Measurements from ENCODE around the gene PLEKHB2. TPM values are rescaled to one million over a fixed set of nuclear protein-coding genes. Genes with fewer than 3 reads are reported as not detected.

PLEKHB2 gene, protein sequence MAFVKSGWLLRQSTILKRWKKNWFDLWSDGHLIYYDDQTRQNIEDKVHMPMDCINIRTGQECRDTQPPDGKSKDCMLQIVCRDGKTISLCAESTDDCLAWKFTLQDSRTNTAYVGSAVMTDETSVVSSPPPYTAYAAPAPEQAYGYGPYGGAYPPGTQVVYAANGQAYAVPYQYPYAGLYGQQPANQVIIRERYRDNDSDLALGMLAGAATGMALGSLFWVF
- total RNA-seq: 100 to 1,000 TPM in 1 of 4 donors, 10 to 100 TPM in 3; 48.6 to 116 (median 59.0) TPM

DNA sequence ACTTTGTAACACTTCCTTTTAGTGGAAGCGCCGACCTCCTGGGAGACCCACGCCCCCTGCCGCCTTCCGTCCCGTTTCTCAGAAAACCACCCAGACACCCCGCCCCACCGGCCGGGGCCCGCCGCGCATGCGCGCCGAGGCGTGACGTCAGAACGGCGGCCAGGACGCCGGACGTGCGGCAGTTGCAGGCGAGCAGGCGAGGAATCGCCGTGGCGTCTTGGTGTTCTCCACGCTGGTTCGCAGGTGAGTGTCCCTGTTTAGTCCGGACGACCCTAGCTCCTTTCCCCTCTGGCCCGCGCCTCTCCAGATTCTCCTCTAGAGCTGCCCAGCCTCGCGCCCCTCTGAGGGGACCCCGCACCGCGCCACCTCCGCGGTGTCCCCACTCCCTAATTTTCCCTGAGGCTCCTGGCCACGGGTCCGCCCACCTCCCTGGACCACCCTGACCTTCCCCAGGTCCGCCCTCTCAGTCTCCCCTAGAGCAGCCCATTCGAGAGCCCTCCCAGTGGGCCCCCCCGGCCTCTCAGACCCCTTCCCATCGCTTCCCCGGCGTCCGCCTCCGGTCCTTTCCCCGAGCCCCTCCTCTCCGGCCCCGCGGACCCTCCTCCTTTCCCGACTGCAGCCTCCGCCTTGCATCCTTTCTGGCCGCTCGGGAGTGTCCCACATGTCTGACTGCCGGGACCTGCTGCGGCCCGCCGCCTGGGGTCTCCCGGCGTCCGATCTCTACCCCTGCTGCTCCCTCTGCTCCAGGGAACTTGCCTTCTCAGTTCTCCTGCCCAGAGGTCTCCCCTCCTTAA is at the start of gene PLEKHB2:
Gene PLEKHB2, plus strand, starts transcription at position 181 of the 794 bp plus-strand sequence. CDS start 15,606 bp downstream, outside the sequence.
- TF ChIP-seq, protein P1, sequence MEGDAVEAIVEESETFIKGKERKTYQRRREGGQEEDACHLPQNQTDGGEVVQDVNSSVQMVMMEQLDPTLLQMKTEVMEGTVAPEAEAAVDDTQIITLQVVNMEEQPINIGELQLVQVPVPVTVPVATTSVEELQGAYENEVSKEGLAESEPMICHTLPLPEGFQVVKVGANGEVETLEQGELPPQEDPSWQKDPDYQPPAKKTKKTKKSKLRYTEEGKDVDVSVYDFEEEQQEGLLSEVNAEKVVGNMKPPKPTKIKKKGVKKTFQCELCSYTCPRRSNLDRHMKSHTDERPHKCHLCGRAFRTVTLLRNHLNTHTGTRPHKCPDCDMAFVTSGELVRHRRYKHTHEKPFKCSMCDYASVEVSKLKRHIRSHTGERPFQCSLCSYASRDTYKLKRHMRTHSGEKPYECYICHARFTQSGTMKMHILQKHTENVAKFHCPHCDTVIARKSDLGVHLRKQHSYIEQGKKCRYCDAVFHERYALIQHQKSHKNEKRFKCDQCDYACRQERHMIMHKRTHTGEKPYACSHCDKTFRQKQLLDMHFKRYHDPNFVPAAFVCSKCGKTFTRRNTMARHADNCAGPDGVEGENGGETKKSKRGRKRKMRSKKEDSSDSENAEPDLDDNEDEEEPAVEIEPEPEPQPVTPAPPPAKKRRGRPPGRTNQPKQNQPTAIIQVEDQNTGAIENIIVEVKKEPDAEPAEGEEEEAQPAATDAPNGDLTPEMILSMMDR (IDR thresholded peaks at IDR 0.05; ENCODE audit: low read depth): no peak

DNA sequence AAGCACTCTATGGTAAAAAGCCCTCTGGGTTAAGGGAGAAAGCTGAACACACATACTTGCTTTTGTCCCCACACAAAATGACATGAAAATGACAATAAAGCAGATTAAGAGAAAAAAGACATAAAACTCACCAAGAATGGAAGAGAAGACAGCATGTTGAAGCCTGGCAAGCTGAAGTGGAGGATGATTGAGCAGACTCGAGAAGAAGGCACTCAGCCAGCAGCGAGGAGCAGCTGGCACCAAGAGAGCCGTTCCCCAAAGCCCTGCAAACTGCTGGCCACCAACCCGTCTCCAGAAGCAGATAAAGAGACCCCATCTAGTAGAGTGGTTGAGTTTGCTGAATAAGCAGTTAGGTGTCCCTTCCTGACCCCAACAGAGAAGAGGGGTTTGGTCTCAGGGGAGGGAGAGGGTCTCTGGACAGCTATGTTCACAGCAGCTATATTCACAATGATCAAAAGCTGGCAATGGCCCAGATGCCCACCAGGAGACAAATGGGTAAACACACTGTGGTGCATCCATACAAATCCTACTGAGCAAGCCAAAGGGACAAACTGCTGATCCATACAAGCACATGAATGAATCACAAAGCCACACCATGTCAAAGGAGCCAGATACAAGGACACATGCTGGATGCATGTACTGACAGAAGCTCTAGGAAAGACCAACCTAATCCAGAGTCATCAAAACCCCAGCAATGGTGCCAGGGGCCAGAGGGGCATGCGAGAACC is 48.8 kb upstream of the PLEKHB2 start:
- TF ChIP-seq, protein P1 (IDR thresholded peaks at IDR 0.05; ENCODE audit: low read depth): no peak

DNA sequence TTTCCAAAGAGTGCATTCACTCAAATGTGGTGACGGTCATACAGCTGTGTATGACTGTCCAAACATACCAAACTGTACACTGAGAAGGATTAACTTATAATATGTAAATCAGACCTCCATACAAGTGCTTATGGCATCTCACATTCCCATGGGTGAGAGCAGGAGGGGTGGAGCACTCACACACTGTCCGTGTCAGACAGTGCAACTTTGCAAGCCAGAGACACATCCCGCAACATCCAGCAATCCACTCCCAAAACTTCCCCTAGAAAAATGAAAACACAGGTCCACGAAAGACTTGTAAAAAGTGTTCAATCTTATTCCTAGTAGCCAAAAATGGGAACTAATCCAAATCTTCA is 48.2 kb upstream of the PLEKHB2 start:
- TF ChIP-seq, protein P1 (IDR thresholded peaks at IDR 0.05; ENCODE audit: low read depth): no peak

DNA sequence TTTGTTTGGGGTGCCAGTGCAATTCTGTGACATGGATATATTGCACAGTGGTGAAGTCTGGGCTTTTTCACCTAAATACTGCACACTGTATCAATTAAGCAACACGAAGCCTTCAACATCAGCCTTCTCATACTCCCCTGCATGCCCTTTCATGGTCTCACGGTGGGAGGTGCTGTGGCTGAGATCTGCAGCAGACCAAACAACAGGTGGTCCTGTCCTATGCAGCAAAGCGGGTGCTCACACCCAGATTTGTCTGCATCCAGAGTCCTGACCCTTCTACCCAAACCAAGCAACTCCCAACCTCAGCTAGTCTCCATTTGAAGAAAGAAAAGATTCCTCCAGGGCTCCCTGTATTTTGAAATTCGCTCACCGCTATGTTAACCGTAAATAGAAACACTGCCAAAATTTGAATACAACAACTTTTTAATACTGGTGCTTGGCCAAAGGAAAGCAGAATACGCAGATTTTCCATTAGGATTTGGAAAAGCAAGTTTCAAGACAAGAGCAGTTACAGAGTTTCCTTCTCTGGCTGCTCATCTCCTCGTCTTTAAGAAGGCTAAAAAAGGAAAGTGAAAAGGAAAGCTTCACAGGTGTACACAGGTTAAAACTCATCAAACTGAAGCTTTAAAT is 46.8 kb upstream of the PLEKHB2 start:
- TF ChIP-seq, protein P1 (IDR thresholded peaks at IDR 0.05; ENCODE audit: low read depth): no peak

DNA sequence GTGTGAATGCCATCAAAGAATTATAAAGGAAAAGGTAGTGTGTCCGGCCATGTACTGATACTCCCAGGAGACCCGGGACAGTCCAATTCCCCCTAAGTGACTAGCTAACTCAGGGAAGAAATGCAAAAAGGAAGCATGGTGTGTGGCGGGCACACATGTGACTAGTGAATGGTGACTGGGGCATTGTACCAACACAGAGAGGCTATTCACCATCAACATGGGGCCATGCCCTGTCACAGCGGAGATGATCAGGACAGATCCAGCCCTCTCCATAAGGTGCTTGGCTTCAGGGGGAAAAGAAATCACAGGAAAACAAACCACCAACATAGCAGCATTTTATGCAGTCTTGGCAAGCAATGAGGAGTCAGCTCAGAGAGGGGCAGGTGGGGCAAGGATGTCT is 46.2 kb upstream of the PLEKHB2 start:
- TF ChIP-seq, protein P1 (IDR thresholded peaks at IDR 0.05; ENCODE audit: low read depth): no peak

DNA sequence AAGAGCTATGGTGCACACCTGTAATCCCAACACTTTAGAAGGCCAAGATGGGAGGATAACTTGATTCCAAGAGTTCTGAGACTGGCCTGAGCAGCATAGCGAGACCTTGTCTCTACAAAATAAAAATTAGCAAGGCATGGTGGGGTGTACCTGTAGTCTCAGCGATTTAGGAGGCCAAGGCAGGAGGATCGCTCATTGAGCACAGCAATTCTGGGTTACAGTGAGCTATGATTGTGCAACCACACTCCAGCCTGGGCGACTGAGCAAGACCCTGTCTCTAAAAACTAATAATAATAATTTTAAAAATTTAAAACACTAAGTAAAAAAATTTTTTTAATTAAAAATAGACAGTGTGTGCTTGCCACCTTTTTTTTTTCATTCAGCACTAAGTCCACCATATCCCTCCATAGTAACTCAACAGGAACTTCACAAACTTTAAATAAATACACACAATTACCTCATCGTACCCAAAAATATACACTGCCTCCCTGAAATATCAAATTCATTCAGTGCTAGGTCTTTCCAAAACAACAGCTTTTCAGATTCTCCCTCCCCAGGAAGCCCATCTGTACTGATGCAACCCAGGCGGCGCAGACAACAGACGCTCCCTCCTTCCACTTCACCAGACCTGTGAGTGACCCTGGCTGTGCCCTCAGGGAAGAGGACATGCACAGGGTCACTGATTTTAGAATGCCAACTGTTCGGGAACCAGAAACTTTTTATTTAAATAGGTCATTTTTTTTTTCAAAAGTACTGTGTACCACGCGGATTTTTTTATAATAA is 41.4 kb upstream of the PLEKHB2 start:
- TF ChIP-seq, protein P1 (IDR thresholded peaks at IDR 0.05; ENCODE audit: low read depth): no peak
